ENCODE results near the gene SPECC1L.

DNA sequence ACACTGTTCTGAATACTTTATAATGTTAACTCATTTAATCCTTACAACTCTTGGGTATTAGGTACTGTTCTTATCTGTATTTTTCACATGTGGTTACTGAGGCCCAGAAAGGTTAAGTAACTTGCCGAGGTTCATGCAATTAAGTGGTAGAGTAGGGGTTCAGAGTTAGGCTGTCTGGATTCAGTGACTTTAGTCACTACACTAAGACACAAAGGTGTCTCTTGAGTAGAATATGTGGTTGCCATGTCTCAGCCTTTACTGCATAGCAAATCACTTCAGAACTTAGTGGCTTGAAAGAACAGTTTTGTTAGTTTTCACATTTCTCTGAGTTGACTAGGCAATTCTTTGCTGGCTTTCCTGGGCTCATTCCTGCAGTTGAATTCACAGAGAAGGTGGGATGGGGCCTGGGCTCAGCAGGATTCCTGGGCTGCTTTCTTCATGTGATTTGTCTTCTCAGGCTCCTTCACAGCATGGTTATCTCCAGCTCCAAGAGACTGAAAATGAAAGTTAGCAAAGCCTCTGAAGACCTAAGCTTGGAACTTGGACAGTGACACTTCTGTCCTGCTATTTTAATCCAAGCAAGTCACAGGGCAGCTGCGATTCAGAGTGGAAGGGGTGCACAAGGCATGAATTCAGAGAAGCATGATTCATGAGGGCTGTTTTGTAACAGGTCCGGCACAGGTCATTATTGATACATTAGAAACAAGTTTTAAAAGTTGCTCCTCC, 68.3 kb downstream of the SPECC1L start:
- TF ChIP-seq, protein P1, sequence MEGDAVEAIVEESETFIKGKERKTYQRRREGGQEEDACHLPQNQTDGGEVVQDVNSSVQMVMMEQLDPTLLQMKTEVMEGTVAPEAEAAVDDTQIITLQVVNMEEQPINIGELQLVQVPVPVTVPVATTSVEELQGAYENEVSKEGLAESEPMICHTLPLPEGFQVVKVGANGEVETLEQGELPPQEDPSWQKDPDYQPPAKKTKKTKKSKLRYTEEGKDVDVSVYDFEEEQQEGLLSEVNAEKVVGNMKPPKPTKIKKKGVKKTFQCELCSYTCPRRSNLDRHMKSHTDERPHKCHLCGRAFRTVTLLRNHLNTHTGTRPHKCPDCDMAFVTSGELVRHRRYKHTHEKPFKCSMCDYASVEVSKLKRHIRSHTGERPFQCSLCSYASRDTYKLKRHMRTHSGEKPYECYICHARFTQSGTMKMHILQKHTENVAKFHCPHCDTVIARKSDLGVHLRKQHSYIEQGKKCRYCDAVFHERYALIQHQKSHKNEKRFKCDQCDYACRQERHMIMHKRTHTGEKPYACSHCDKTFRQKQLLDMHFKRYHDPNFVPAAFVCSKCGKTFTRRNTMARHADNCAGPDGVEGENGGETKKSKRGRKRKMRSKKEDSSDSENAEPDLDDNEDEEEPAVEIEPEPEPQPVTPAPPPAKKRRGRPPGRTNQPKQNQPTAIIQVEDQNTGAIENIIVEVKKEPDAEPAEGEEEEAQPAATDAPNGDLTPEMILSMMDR (IDR thresholded peaks at IDR 0.05) = no peak
- TF ChIP-seq POLR2A (IDR thresholded peaks at IDR 0.05) = no peak
- no peak for TF ChIP-seq EP300 (IDR thresholded peaks at IDR 0.05)

Data from tibial nerve (tissue), 4 donors.